GM19395 (cell line): ENCODE measurements around the gene GSK3B.
"Not testable (repeated sequence)": the region's sequence is repeated elsewhere in the genome, so short reads cannot be mapped to it uniquely, and the experiment has no call there.

Experiments
- ATAC-seq: cut with Tn5 transposase; IDR thresholded peaks from one replicate; pipeline ENCODE4 v1.9.1; 2021; ENCODE audit warnings: mild to moderate bottlenecking, moderate library complexity; ENCODE audit not compliant: unreplicated experiment

The GSK3B gene

GRCh38 chr3:120018299-120018698 is 75.9 kb downstream of the GSK3B start:
- no peak for ATAC-seq

GRCh38 chr3:120017692-120018091 is 76.6 kb downstream of the GSK3B start:
- no peak for ATAC-seq

- ATAC-seq: no peak
Observed at GRCh38 chr3:120013481-120013880, 80.8 kb downstream of the GSK3B start.

GRCh38 chr3:120005741-120006140 is 88.5 kb downstream of the GSK3B start:
- ATAC-seq: not testable (repeated sequence)

- not testable (repeated sequence) for ATAC-seq
Observed at GRCh38 chr3:120004008-120004498, 90.2 kb downstream of the GSK3B start.

GRCh38 chr3:119998166-119998565 is 96.1 kb downstream of the GSK3B start:
- no peak for ATAC-seq

- ATAC-seq: no peak
Observed at GRCh38 chr3:119990888-119991287, 103.4 kb downstream of the GSK3B start.

GRCh38 chr3:119989981-119990655 is 104.1 kb downstream of the GSK3B start:
- ATAC-seq: no peak

GRCh38 chr3:119986812-119987211 is 107.4 kb downstream of the GSK3B start:
- not testable (repeated sequence) for ATAC-seq

- ATAC-seq: no peak
Observed at GRCh38 chr3:119981386-119981785, 112.9 kb downstream of the GSK3B start.

GRCh38 chr3:119978554-119979208 is 115.6 kb downstream of the GSK3B start:
- ATAC-seq: no peak

GRCh38 chr3:119977353-119977752 is 116.9 kb downstream of the GSK3B start:
- ATAC-seq: no peak

GRCh38 chr3:119976214-119976613 is 118.0 kb downstream of the GSK3B start:
- no peak for ATAC-seq

- ATAC-seq: no peak
Observed at GRCh38 chr3:119974656-119975055, 119.6 kb downstream of the GSK3B start.

GRCh38 chr3:119973018-119973646 is 121.1 kb downstream of the GSK3B start:
- ATAC-seq: no peak

GRCh38 chr3:119969759-119970158 is 124.5 kb downstream of the GSK3B start:
- no peak for ATAC-seq

GRCh38 chr3:119967353-119968006 is 126.8 kb downstream of the GSK3B start:
- ATAC-seq: no peak

GRCh38 chr3:119965692-119966091 is 128.6 kb downstream of the GSK3B start:
- no peak for ATAC-seq

- no peak for ATAC-seq
Observed at GRCh38 chr3:119964294-119964693, 130.0 kb downstream of the GSK3B start.

GRCh38 chr3:119955972-119956371 is 138.3 kb downstream of the GSK3B start:
- no peak for ATAC-seq

- no peak for ATAC-seq
Observed at GRCh38 chr3:119950666-119951325, 143.5 kb downstream of the GSK3B start.
